8988T (cell line): Measurements from ENCODE around the gene CYB5D1.
"Not testable (repeated sequence)": the region's sequence is repeated elsewhere in the genome, so short reads cannot be mapped to it uniquely, and the experiment has no call there.

Experiments used
- DNase-seq: peaks from one replicate; pipeline ENCODE4 v3.0.0; 2011

CYB5D1 gene, protein sequence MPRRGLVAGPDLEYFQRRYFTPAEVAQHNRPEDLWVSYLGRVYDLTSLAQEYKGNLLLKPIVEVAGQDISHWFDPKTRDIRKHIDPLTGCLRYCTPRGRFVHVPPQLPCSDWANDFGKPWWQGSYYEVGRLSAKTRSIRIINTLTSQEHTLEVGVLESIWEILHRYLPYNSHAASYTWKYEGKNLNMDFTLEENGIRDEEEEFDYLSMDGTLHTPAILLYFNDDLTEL

GRCh38 chr17:7857713-7858521, at the start of gene CYB5D1:
TSS of gene CYB5D1 (plus strand) at chr17:7858003. CDS start at chr17:7858135, 132 bp downstream.
- no peak for DNase-seq

DNA sequence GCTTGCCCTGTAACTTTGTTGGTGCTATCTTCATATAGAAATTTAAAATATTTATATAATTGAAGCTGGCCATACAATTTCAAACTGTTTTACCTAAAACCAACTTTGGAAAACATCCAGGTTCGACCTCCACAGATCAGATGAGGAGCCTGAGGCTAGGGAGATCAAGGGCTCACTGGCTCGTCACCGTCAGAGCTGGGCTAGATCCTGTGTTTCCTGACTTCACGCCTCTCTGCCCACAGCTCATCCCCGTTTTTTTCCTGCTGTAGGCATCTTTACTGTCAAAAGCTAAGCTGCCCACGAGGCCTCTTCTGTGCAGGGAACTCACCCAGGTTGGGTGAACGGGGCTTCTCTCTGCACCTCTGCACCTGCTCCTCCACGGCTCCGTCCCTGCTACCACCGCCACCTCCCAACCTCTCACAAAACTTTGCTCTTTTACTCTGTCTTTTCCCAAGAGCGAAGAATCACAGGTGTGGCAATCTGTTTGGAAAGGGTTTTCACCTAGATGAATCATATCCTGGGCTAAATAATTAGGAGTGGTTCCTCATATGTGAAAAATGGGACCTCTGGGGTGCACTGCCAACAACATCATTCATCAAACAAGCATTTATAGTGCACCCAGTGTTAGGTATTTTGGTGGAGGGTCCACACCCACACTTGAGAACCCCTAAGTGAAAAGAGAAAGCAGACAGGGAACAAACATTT, 48.6 kb upstream of the CYB5D1 start:
- no peak for DNase-seq

DNA sequence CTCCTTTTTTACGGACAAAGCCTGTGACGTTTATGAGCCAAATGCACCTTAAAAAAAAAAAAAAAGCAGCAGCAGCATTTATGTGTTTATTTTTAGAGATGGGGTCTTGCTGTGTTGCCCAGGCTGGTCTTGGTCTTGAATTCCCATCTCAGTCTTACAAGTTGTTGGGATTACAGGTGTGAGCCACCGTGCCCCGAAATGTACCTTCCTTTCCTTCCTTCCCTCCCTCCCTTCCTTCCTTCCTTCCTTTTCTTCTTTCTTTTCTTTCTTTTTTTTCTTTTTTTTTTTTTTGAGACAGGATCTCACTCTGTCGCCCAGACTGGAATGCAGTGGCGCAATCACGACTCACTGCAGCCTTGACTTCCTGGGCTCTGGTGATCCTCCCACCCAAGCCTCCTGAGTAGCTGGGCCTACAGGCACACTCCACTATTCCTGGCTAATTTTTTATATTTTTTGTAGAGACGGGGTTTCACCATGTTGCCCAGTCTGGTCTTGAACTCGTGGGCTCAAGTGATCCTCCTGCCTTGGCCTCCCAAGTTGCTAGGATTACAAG, 47.9 kb upstream of the CYB5D1 start:
- DNase-seq: not testable (repeated sequence)

GRCh38 chr17:7811251-7811650, 46.6 kb upstream of the CYB5D1 start:
- DNase-seq: no peak

- no peak for DNase-seq
Measured at GRCh38 chr17:7814969-7815368, 42.8 kb upstream of the CYB5D1 start.

DNA sequence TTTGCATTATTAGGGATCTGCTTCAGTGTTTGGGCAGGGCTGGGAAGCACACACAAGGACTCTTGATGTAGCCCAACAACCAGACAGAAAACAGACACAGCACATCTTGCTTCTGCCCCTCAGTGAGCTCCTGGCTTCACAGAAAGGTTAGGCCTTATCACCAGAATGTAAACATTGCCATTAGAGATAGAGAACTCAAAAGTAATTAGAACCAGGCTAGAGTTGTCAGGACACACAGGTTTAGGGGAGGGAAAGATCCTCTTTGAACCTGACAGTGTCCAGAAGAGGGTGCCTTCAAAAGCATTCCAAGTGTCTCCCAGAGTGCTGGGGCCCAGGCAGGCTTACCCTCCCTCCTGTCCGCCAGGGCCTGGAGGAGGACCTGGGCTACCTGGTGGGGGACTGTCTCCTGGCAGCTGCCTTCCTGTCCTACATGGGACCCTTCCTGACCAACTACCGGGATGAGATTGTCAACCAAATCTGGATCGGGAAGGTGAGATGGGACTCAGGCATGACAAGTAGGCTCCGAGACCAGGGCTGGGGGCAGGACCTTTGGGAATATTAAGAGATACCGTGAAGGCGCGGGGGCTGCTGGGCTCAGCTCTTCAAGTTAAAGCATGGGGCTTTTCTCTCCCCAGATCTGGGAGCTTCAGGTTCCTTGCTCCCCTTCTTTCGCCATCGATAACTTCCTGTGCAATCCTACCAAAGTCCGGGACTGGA, 40.7 kb upstream of the CYB5D1 start:
- DNase-seq: no peak

DNA sequence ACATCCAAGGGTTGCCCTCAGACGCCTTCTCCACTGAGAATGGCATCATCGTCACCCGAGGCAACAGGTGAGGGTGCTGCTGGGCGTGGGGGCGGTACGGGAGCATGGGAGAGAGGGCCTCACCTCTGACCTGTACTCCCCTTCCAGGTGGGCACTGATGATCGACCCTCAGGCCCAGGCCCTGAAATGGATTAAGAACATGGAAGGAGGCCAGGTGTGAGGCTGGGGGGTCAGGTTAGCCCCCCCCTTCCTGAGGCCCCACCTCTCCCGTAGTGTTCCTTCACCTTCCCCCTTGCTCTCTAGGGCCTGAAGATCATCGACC, 40.2 kb upstream of the CYB5D1 start:
- no peak for DNase-seq

DNA sequence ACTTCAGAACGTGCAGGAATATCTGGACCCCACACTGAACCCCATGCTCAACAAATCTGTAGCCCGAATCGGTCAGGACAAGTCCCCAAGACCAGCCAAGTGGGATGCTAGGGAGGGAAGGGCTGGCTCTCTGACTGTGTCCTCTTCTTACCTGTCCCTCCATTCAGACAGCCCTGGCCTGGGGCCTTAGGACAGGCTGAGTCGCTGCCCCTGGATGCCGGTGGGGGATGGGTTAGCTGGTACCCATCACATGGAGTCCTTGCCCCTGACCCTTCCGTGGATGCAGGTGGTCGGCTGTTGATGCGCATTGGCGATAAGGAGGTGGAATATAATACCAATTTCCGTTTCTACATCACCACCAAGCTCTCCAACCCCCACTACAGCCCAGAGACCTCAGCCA, 39.8 kb upstream of the CYB5D1 start:
- DNase-seq: no peak

- DNase-seq: no peak
Measured at GRCh38 chr17:7818746-7819645, 38.8 kb upstream of the CYB5D1 start.

DNA sequence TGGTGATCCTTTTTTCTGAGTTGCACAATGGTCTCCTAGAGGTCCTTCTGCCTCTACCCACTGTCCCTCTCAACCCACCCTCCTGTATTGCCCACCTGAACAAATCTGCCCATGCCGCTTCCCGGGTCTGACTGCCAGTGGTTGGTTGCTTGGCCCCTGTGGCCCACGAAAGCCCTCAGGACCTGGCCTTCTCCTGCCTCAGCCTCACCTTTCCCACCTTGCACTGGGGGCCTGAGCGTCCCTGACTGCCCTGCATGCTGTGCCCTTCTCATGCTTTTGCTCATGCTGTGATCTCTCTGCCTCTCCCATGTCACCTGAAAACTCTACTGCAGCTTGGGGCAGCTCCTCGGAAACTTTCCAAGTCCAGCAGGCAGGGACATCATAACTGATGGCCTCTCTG, 37.6 kb upstream of the CYB5D1 start:
- no peak for DNase-seq

DNA sequence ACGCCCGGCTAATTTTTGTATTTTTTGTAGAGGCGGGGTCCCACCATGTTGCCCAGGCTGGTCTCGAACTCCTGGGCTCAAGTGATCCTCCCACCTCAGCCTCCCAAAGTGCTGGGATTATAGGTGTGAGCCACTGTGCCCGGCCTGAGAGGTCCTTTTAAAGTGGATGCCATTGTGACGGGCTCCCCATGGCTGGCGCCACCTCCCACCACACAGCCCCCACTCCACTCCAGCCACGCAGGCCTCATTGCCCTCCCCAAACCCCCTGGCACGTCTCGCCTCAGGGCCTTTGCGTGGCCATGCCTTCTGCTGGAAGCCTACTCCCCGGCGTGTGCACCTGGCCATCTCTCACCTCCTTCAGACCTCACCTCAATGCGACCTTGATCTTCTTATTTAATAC, 35.7 kb upstream of the CYB5D1 start:
- no peak for DNase-seq

- no peak for DNase-seq
Measured at GRCh38 chr17:7823581-7824001, 34.2 kb upstream of the CYB5D1 start.

DNA sequence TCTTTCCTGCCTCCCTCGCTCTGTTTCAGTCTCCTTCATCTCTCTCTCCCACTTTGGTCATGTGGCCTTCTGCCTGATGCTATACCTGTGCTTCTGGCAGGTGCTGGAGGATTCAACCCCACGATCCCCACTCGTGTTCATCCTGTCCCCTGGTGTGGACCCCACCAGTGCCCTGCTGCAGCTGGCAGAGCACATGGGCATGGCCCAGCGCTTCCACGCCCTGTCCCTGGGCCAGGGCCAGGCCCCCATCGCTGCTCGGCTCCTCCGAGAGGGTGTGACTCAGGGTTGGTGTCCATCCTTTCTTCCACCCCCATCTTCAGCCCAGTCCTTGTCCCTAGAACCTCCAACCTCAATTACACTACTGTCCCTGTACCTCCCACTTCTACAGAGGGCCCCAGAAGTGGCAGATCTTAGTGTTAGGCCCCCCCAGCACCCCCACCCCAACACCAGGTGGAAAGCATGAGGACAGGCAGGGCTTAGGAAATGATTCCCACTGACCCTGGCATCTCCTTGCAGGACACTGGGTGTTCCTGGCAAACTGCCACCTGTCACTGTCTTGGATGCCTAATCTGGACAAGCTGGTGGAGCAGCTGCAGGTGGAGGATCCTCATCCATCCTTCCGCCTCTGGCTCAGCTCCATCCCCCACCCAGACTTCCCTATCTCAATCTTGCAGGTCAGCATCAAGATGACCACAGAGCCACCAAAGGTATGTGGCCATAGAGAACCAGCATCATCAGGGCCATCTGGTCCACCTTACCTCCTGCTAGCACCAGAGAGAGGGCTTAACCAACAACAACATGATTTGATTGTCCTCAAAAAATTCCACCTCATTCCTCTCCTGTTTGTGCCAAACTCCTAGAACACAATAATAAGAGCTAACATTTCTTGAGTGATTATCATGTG, 33.5 kb upstream of the CYB5D1 start:
- no peak for DNase-seq

GRCh38 chr17:7825206-7825990, 32.4 kb upstream of the CYB5D1 start:
- DNase-seq: no peak

GRCh38 chr17:7830616-7831015, 27.2 kb upstream of the CYB5D1 start:
- DNase-seq: no peak

- no peak for DNase-seq
Measured at GRCh38 chr17:7831233-7831632, 26.6 kb upstream of the CYB5D1 start.

GRCh38 chr17:7832431-7832830, 25.4 kb upstream of the CYB5D1 start:
- no peak for DNase-seq

DNA sequence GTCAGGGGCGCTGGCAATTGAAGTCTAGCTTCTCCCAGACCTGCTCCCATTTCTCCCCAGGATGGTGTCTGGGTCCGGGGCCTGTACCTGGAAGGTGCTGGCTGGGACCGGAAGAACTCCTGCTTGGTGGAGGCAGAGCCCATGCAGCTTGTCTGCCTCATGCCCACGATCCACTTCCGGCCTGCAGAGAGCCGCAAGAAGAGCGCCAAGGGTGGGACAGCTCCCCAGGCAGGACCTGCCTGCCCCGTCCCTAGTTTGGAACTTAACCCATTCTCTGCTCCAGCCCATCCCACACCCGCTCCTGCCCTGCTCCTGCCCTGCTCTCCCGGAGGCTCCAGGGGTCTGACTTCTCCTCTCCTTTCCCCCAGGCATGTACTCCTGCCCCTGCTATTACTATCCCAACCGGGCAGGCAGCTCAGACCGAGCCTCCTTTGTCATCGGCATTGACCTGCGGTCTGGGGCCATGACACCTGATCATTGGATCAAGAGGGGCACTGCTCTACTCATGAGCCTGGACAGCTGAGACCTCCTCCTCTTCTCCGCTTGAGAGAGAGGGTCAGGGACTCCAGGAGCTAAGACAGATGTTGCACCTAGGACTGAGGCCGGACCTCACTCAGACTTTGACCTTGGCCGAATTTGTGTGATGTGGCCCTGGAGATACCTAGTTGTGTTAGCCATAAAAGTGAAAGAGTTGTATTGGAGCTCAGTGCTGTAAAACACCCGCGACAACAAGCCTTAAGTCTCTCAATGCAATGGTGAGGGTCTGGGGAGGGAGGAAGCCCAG, 24.6 kb upstream of the CYB5D1 start:
- DNase-seq: no peak
